HG03342 (cell line): ENCODE results near the gene TUB.

Experiments
- ATAC-seq: cut with Tn5 transposase; IDR thresholded peaks from one replicate; pipeline ENCODE4 v1.9.1; 2021; ENCODE audit warnings: mild to moderate bottlenecking, moderate library complexity; ENCODE audit not compliant: unreplicated experiment

TUB gene

GRCh38 chr11:8080674-8081590, at the start of gene TUB:
TUB (plus strand) TSS chr11:8081211; CDS start chr11:8081511, 300 bp downstream.
- ATAC-seq, result no peak

- ATAC-seq, result no peak
Measured at GRCh38 chr11:8031248-8032115, 49.5 kb upstream of the TUB start.

DNA sequence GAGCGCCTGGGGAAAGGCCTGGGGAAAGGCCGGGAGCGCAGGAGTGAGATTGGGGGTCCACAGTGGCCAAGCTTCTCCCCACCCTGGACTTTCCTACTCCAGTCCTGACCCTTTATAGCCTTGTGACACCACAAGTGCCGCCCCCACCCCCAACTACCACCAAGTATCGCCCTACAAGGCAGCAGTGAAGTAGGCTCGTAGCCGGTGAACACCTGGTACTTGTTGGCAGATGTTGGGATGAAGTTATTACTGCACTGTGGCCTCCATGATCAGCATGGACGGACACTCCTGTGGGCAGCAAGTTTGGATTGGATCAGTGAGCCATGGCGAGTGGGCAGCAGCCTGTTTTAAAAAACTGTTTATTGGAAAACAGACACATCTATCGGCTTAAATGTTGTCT, 48.9 kb upstream of the TUB start:
- no peak for ATAC-seq

- ATAC-seq, result peak; percentile 11
Measured at GRCh38 chr11:8032576-8033304, 48.3 kb upstream of the TUB start.

GRCh38 chr11:8033305-8034105, 47.5 kb upstream of the TUB start:
- ATAC-seq, result peak; percentile 72

DNA sequence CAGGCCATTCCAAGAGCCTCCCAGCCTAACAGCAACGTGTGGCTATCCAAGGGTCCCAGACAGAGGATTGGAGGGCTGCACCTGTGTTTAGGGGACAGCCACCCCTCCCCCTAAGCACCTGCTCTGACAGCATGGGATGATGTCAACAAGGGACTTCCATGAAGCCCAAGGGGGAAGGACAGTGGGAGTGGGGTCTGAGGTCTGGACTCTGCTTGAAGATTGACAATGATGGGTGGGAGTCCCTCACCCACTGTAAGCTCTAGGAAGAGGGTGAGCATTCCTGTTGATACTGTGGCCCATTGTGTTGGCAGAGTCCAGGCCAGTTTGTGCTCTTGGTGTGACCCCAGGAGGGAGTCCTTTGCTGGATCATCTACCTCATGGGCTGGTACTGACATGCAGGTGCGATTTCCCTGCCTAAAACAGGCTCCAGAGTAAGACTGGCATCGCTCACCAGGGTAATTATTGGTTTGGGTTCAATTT, 46.9 kb upstream of the TUB start:
- ATAC-seq, result no peak

GRCh38 chr11:8034604-8035190, 46.3 kb upstream of the TUB start:
- ATAC-seq, result no peak

DNA sequence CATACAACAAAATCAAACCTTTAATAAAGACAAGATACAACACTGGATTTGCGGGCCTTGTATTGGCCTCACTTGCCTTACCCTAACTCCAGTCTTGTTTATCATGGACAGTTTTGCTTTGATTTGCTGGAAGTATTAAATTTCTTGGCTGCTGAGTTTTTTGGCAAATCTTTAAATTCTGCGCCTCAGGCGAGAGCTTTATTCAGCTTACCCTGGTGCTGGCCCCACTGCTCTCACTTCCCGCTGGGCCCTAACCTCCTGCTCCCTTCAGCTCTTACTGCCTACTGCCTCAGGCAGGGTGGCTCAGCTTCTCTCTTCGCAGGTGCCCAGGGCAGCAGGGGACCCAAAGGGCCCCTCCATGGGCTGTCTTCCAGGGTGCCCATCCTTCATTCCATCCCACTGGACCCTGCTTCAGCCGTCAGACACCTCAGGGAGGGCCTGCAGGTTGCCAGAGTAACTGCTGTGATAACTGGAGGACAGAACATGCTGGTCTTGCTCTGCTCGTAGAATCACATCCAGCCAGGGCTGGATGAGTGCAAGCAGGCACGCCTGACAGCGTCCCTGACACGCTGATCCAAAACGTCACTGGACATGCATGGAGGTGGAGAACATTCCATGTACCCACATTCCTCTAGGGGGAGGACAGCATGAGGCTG, 45.7 kb upstream of the TUB start:
- no peak for ATAC-seq

GRCh38 chr11:8036002-8036802, 44.8 kb upstream of the TUB start:
- ATAC-seq, result no peak

GRCh38 chr11:8036986-8037385, 44.0 kb upstream of the TUB start:
- no peak for ATAC-seq

- no peak for ATAC-seq
Measured at GRCh38 chr11:8038393-8038792, 42.6 kb upstream of the TUB start.

DNA sequence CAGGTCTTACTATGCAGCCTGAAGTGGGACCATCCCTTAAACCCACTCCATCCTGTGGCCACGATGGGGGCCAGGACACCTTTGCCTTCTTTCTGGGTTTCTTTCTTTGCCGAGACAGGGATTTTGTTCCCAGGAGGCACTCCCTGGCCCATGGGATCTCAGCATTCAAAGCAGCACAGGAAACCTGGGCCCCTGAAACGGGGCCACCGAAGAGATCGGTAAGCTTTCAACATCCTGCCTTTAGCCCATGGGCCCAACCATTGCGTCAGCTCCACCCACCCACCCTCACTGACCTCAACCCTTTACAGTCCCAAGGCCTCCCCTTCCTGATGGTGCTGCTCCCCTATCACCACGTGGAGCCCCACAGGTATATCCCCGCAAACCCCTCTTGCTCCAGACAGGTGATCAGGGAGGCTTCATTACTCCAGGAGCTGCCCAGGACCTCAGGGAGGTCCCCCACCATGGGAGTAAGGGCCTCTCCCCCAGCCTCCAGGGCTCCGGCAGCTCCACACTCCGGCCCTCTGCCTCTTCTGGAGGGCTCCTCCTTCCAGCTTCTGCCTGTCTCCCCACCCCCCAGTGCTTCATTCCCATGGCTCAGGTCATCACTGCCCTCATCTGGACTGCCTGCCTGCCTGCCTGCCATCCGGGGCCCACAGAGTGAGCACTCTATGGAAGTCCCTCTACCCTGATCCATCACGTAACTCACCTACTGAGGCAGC, 42.0 kb upstream of the TUB start:
- ATAC-seq, result no peak

- ATAC-seq, result no peak
Measured at GRCh38 chr11:8039530-8040260, 41.3 kb upstream of the TUB start.

- ATAC-seq, result no peak
Measured at GRCh38 chr11:8040261-8040920, 40.6 kb upstream of the TUB start.

- ATAC-seq, result no peak
Measured at GRCh38 chr11:8040921-8041285, 40.1 kb upstream of the TUB start.

DNA sequence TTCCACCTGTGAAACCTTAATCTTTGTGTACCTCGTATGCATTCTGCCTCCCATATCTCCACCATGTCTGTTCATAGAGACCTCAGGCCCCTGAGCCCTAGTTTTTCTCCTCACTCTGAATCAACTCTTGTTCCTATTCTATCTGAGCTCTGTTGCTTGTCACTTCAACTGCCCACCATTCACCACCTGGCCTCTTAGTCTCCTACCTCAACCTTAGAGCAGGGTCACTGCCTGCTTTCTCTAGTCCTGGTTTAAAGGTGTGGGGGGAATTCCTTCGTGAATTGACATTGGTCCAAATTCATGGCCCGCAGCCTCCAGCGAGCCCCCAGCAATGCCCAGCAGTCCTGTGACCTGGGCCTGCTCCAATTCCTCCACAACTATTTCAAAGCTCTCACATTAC, 39.4 kb upstream of the TUB start:
- no peak for ATAC-seq

GRCh38 chr11:8043756-8044155, 37.3 kb upstream of the TUB start:
- ATAC-seq, result no peak
